HCT116 (cell line): ENCODE measurements around the gene ARID5B. TPM values are rescaled to one million over a fixed set of nuclear protein-coding genes. Genes with fewer than 3 reads are reported as not detected.

Source experiments
- ATAC-seq: fragments of 200-7000 bp; cut with Tn5 transposase; 2 replicates; pipeline ENCODE4 v1.9.1; 2020; ENCODE audit warnings: mild to moderate bottlenecking, moderate library complexity
- BruUV-seq: library from RNA; stranded (reverse); fragments of 400-500 nt; replicated peaks from 2 replicates; lab custom pipeline; 2021; lab: Mats Ljungman, UMichigan
- CTCF ChIA-PET: fragments of 300-600 bp; sonication (Branson Sonifier 250); formaldehyde crosslinking; loops from one replicate; lab custom pipeline; 2021; ENCODE audit warnings: antibody characterized with exemption; lab: Charles Lee
- POLR2A ChIA-PET: fragments of 300-600, 350-600 bp; sonication (Branson Sonifier 250); formaldehyde crosslinking; loops from one replicate; lab custom pipeline; 2021; ENCODE audit warnings: antibody characterized with exemption; lab: Charles Lee
- RAD21 ChIA-PET, 2 experiments: fragments of 300-600 bp; sonication (Branson Sonifier 250); formaldehyde crosslinking; loops; one replicate each; lab custom pipeline; 2023; ENCODE audit warnings: low total read pairs in 2 of 2; ENCODE audit not compliant: uncharacterized antibody in 2 of 2, unreplicated experiment in 2 of 2, low non-redundant PET in 1 of 2; lab: Charles Lee
- DNase-seq: peaks from one replicate; pipeline ENCODE4 v3.0.0-alpha.2; 2010; ENCODE audit warnings: low read depth, low spot score
- H2AFZ ChIP-seq: fragments of 200-600 bp; shearing (Covaris generic), sonication (generic); 2 replicates; pipeline ENCODE4 v1.6.1; 2017; ENCODE audit warnings: low read depth, mixed run types, mixed read lengths, antibody characterized with exemption, low read length; ENCODE audit not compliant: poor library complexity, severe bottlenecking
- H3K27ac ChIP-seq: 2 replicates; pipeline ENCODE4 v1.5.1; 2012; ENCODE audit warnings: low read depth, low read length
- H3K27me3 ChIP-seq: fragments of 200-600 bp; sonication (generic); 2 replicates; pipeline ENCODE4 v1.6.1; 2016; ENCODE audit warnings: mixed run types, low read length, mixed read lengths; ENCODE audit not compliant: insufficient read depth
- H3K36me3 ChIP-seq, 2 experiments: fragments of 200-500 bp in 1 of 2; fragments of 200-600 bp in 1 of 2; sonication (Bioruptor generic) in 1 of 2; sonication (generic) in 1 of 2; 2 replicates each; pipeline versions ENCODE4 v1.5.1 to v1.6.1; 2014 to 2016; ENCODE audit warnings: low read length in 2 of 2, inconsistent platforms in 1 of 2, mixed read lengths in 1 of 2, mixed run types in 1 of 2; ENCODE audit not compliant: insufficient read depth in 2 of 2, control insufficient read depth in 1 of 2
- H3K4me1 ChIP-seq, 2 experiments: fragments of 200-600 bp in 1 of 2; sonication (generic) in 1 of 2; 2 replicates each; pipeline versions ENCODE4 v1.5.1 to v1.6.1; 2012 to 2017; ENCODE audit warnings: low read length in 2 of 2, inconsistent platforms in 1 of 2, mild to moderate bottlenecking in 1 of 2, mixed read lengths in 1 of 2, mixed run types in 1 of 2, moderate library complexity in 1 of 2; ENCODE audit not compliant: insufficient read depth in 2 of 2, control insufficient read depth in 1 of 2
- H3K4me2 ChIP-seq: fragments of 200-600 bp; sonication (generic); 2 replicates; pipeline ENCODE4 v1.6.1; 2017; ENCODE audit warnings: mixed run types, low read length, mixed read lengths
- H3K4me3 ChIP-seq, 2 experiments: fragments of 200-600 bp in 1 of 2; sonication (generic) in 1 of 2; replicated peaks in 1 of 2; 2 replicates each; pipeline ENCODE4 v1.5.1; 2011 to 2016; ENCODE audit warnings: low read length in 2 of 2, control low read depth in 1 of 2, low read depth in 1 of 2, mild to moderate bottlenecking in 1 of 2, mixed read lengths in 1 of 2, mixed run types in 1 of 2
- H3K79me2 ChIP-seq: fragments of 200-600 bp; sonication (generic); 2 replicates; pipeline ENCODE4 v1.6.1; 2017; ENCODE audit warnings: mild to moderate bottlenecking, mixed run types, low read length, moderate library complexity, mixed read lengths; ENCODE audit not compliant: insufficient read depth
- H3K9ac ChIP-seq: fragments of 200-600 bp; sonication (generic); 2 replicates; pipeline ENCODE4 v1.6.1; 2016; ENCODE audit warnings: low read length, mixed read lengths
- H3K9me2 ChIP-seq: fragments of 200-600 bp; sonication (generic), shearing (Covaris generic); 2 replicates; pipeline ENCODE4 v1.6.1; 2017; ENCODE audit warnings: mixed run types, mild to moderate bottlenecking, moderate library complexity; ENCODE audit not compliant: insufficient read depth
- H3K9me3 ChIP-seq, 2 experiments: fragments of 200-500 bp in 1 of 2; fragments of 200-600 bp in 1 of 2; sonication (Bioruptor generic) in 1 of 2; sonication (generic) in 1 of 2; 2 replicates each; pipeline ENCODE4 v1.6.1; 2014 to 2017; ENCODE audit warnings: low read length in 2 of 2, mixed read lengths in 2 of 2, inconsistent platforms in 1 of 2, low read depth in 1 of 2, mild to moderate bottlenecking in 1 of 2, mixed run types in 1 of 2, moderate library complexity in 1 of 2; ENCODE audit not compliant: control insufficient read depth in 1 of 2, insufficient read depth in 1 of 2
- H4K20me1 ChIP-seq: fragments of 200-600 bp; sonication (generic), shearing (Covaris generic); 2 replicates; pipeline ENCODE4 v1.6.1; 2017; ENCODE audit warnings: mixed run types, mild to moderate bottlenecking, moderate library complexity; ENCODE audit not compliant: insufficient read depth
- ATF3 ChIP-seq: IDR thresholded peaks from 2 replicates; pipeline ENCODE4 v1.6.1; 2012
- CBX3 ChIP-seq: IDR thresholded peaks from 2 replicates; pipeline ENCODE4 v1.6.1; 2012; ENCODE audit warnings: low read depth
- CEBPB ChIP-seq: IDR thresholded peaks from 2 replicates; pipeline ENCODE4 v1.6.1; 2012; ENCODE audit warnings: low read depth
- EGR1 ChIP-seq: IDR thresholded peaks from 2 replicates; pipeline ENCODE4 v1.6.1; 2012; ENCODE audit warnings: low read depth
- EZH2 ChIP-seq: fragments of 200-600 bp; sonication (generic); IDR thresholded peaks from 2 replicates; pipeline ENCODE4 v1.6.1; 2017; ENCODE audit warnings: antibody characterized with exemption, mixed run types
- EZH2phosphoT487 ChIP-seq: fragments of 200-600 bp; IDR thresholded peaks from 2 replicates; pipeline ENCODE4 v1.6.1; 2018; ENCODE audit warnings: antibody characterized with exemption, borderline replicate concordance
- FOSL1 ChIP-seq: IDR thresholded peaks from 2 replicates; pipeline ENCODE4 v1.6.1; 2012; ENCODE audit warnings: low read depth
- JUND ChIP-seq: IDR thresholded peaks from 2 replicates; pipeline ENCODE4 v1.6.1; 2012
- POLR2A ChIP-seq: IDR thresholded peaks from 2 replicates; pipeline ENCODE4 v1.7.0; 2011; ENCODE audit warnings: borderline replicate concordance; ENCODE audit not compliant: insufficient read depth, insufficient read length; ENCODE audit errors: extremely low read depth
- POLR2AphosphoS5 ChIP-seq: IDR thresholded peaks from 2 replicates; pipeline ENCODE4 v1.6.1; 2011; ENCODE audit warnings: mild to moderate bottlenecking, low read depth, low read length, moderate library complexity
- RAD21 ChIP-seq: IDR thresholded peaks from 2 replicates; pipeline ENCODE4 v1.6.1; 2012; ENCODE audit warnings: low read depth, mild to moderate bottlenecking
- SP1 ChIP-seq: IDR thresholded peaks from 2 replicates; pipeline ENCODE4 v1.6.1; 2012; ENCODE audit warnings: low read depth
- SRF ChIP-seq: IDR thresholded peaks from 2 replicates; pipeline ENCODE4 v1.6.1; 2012; ENCODE audit warnings: low read depth
- TCF7L2 ChIP-seq: IDR thresholded peaks from 2 replicates; pipeline ENCODE4 v1.7.0; 2011; ENCODE audit warnings: borderline replicate concordance, inconsistent platforms; ENCODE audit not compliant: insufficient read depth, insufficient read length; ENCODE audit errors: extremely low read depth
- ZFX ChIP-seq: fragments of 450-650 bp; IDR thresholded peaks from 2 replicates; pipeline ENCODE4 v1.6.1; 2017
- ZNF274 ChIP-seq: fragments of 200-500 bp; sonication (Bioruptor generic); IDR thresholded peaks from 2 replicates; pipeline ENCODE4 v1.6.1; 2014; ENCODE audit warnings: mild to moderate bottlenecking, low read depth, low read length, inconsistent platforms
- intact Hi-C: fragments of 100-400 bp; cut with micrococcal nuclease; formaldehyde crosslinking; loops from 2 replicates; pipeline ENCODE4 v1.10.0; 2022
- total RNA-seq: library from RNA; stranded (reverse); gene quantifications from one replicate; pipeline ENCODE4 v1.2.1, GENCODE V29; 2021; ENCODE audit not compliant: unreplicated experiment
- TF ChIP-seq, protein P1 (sequence below), 3 experiments: fragments of 200-600 bp in 1 of 3; sonication (generic) in 1 of 3; IDR thresholded peaks in 2 of 3; conservative IDR thresholded peaks in 1 of 3; 2 replicates each; pipeline ENCODE4 v1.5.1; 2012 to 2017; ENCODE audit warnings: low read depth in 2 of 3, low read length in 2 of 3, antibody characterized with exemption in 1 of 3, borderline replicate concordance in 1 of 3, control low read depth in 1 of 3, mild to moderate bottlenecking in 1 of 3, mixed read lengths in 1 of 3, mixed run types in 1 of 3, moderate library complexity in 1 of 3; ENCODE audit not compliant: insufficient read depth in 1 of 3
- TF ChIP-seq, protein P2 (sequence below): IDR thresholded peaks from 2 replicates; pipeline ENCODE4 v1.6.1; 2011; ENCODE audit warnings: mild to moderate bottlenecking, low read length, moderate library complexity; ENCODE audit not compliant: insufficient replicate concordance; ENCODE audit errors: extremely low read depth

The ARID5B gene
- total RNA-seq, 1 experiment from 2014 or later = 4.7 TPM

DNA sequence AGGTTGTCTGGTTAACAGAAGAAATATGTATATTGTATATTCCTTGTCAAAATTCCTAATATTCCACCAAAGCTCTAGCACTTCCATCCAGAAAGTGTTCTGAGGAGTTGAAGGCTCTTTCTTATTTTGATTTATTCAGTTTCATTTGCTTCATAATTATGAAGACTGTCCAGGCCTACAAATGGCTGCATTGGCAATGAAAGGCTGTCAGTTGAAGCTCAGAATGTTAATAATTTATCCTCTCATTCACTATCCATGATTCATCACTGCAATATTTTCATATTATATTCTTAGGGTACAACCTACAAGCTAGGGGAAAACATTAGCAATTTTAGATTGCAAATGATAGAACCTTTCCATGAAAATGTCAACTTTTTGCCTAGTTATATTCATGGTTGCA, 57.3 kb downstream of the ARID5B start:
- TF ChIP-seq SP1 (no peak), TCF7L2 (no peak), JUND (no peak), SRF (no peak), RAD21 (no peak), ATF3 (no peak), FOSL1 (no peak), POLR2AphosphoS5 (no peak), EGR1 (no peak), CBX3 (no peak), ZNF274 (no peak), ZFX (no peak), EZH2phosphoT487 (no peak), EZH2 (no peak), CEBPB (no peak), POLR2A (no peak)
- TF ChIP-seq, protein P1, sequence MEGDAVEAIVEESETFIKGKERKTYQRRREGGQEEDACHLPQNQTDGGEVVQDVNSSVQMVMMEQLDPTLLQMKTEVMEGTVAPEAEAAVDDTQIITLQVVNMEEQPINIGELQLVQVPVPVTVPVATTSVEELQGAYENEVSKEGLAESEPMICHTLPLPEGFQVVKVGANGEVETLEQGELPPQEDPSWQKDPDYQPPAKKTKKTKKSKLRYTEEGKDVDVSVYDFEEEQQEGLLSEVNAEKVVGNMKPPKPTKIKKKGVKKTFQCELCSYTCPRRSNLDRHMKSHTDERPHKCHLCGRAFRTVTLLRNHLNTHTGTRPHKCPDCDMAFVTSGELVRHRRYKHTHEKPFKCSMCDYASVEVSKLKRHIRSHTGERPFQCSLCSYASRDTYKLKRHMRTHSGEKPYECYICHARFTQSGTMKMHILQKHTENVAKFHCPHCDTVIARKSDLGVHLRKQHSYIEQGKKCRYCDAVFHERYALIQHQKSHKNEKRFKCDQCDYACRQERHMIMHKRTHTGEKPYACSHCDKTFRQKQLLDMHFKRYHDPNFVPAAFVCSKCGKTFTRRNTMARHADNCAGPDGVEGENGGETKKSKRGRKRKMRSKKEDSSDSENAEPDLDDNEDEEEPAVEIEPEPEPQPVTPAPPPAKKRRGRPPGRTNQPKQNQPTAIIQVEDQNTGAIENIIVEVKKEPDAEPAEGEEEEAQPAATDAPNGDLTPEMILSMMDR (IDR thresholded peaks at IDR 0.05 in 2 of 3, conservative IDR thresholded peaks at IDR 0.05 in 1 of 3; ENCODE audit: borderline replicate concordance in 1 of 3, insufficient read depth in 1 of 3, low read depth in 2 of 3, low read length in 2 of 3) = no peak
- TF ChIP-seq, protein P2, sequence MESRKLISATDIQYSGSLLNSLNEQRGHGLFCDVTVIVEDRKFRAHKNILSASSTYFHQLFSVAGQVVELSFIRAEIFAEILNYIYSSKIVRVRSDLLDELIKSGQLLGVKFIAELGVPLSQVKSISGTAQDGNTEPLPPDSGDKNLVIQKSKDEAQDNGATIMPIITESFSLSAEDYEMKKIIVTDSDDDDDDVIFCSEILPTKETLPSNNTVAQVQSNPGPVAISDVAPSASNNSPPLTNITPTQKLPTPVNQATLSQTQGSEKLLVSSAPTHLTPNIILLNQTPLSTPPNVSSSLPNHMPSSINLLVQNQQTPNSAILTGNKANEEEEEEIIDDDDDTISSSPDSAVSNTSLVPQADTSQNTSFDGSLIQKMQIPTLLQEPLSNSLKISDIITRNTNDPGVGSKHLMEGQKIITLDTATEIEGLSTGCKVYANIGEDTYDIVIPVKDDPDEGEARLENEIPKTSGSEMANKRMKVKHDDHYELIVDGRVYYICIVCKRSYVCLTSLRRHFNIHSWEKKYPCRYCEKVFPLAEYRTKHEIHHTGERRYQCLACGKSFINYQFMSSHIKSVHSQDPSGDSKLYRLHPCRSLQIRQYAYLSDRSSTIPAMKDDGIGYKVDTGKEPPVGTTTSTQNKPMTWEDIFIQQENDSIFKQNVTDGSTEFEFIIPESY = no peak
- H3K9me3 ChIP-seq = no peaks in the 10 kb centered on the region
- CTCF ChIA-PET = no interaction called here
- no peak overlapping the region for H3K4me2 ChIP-seq
- H3K27me3 ChIP-seq = no peaks in the 10 kb centered on the region
- intact Hi-C loops = no loop called here
- H3K9me2 ChIP-seq = no peaks in the 10 kb centered on the region
- RAD21 ChIA-PET = no interaction called here
- H2AFZ ChIP-seq = no peak overlapping the region
- no peak for DNase-seq
- H3K4me1 ChIP-seq = no peaks in the 10 kb centered on the region
- no TSS peak for BruUV-seq
- POLR2A ChIA-PET = no interaction called here
- H3K27ac ChIP-seq = no peak overlapping the region
- no peak overlapping the region for H3K9ac ChIP-seq
- no peaks in the 10 kb centered on the region for H3K36me3 ChIP-seq
- H4K20me1 ChIP-seq = no peaks in the 10 kb centered on the region
- no peak for ATAC-seq
- no peak overlapping the region for H3K4me3 ChIP-seq
- H3K79me2 ChIP-seq = no peaks in the 10 kb centered on the region
